GM12878 (cell line): Measurements from ENCODE around the gene FCGR3B.
"Not testable (repeated sequence)": the region's sequence is repeated elsewhere in the genome, so short reads cannot be mapped to it uniquely, and the experiment has no call there.

Experiments used
- CTCF ChIP-seq, 3 experiments: IDR thresholded peaks in 2 of 3; conservative IDR thresholded peaks in 1 of 3; 2 replicates each; pipeline ENCODE4 v1.5.1; 2011; ENCODE audit warnings: low read depth in 3 of 3, low read length in 3 of 3, mild to moderate bottlenecking in 3 of 3, control low read depth in 2 of 3, moderate library complexity in 2 of 3, inconsistent platforms in 1 of 3, mixed read lengths in 1 of 3; ENCODE audit not compliant: control insufficient read depth in 2 of 3, insufficient read depth in 1 of 3; ENCODE audit errors: extremely low read depth in 1 of 3
- ESRRA ChIP-seq: IDR thresholded peaks from 2 replicates; pipeline ENCODE4 v1.6.1; 2012; ENCODE audit warnings: mild to moderate bottlenecking, low read length, improper control_type of control experiment
- SMARCA5 ChIP-seq: fragments of 450-650 bp; IDR thresholded peaks from 2 replicates; pipeline ENCODE4 v1.6.1; 2017; ENCODE audit warnings: mild to moderate bottlenecking

DNA sequence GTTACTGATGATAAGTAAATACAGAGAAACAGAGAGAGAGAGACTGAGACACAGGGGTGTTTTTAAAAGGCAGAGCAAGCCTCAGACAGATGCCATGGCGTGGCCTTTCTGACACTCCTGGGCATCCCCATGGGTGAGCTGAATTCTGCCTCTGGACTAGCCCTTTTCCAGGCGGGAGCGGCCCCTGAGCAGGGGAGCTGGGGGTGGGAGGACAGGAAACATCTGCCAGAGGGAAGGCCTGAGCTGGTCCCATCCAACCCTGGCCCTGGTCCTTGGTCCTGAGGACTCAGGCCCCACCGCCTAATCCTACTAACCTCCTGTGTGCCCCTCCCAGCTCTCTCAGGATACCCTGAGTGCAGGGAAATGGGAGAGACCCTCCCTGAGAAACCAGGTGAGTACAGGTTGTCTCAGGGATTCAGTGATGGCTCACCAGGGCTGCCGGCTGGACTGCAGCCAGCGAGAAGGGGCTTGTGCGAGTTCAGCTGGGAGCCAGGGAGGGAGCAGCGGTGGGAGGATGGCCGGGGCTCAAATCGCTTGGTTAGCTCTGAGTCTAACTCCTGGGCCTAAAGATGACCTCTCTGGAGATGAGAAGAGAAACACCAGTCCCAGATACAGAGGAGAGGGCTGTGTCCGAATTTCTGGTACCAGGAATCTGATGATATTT is 37.8 kb downstream of the FCGR3B start:
- not testable (repeated sequence) for TF ChIP-seq CTCF (IDR thresholded peaks at IDR 0.05 in 2 of 3, conservative IDR thresholded peaks at IDR 0.05 in 1 of 3; ENCODE audit: control insufficient read depth in 2 of 3, extremely low read depth in 1 of 3, insufficient read depth in 1 of 3, low read depth in 3 of 3, low read length in 3 of 3); ESRRA; SMARCA5
